SK-N-MC (cell line): Measurements from ENCODE around the gene TOMM40.

ENCODE experiments used
- EZH2 ChIP-seq: fragments of 200-600 bp; sonication (generic); IDR thresholded peaks from one replicate; pipeline ENCODE4 v1.6.1; 2017; ENCODE audit warnings: antibody characterized with exemption
- POLR2AphosphoS5 ChIP-seq: IDR thresholded peaks from 2 replicates; pipeline ENCODE4 v1.6.1; 2012; ENCODE audit warnings: mild to moderate bottlenecking, low read depth, low read length, borderline replicate concordance

DNA sequence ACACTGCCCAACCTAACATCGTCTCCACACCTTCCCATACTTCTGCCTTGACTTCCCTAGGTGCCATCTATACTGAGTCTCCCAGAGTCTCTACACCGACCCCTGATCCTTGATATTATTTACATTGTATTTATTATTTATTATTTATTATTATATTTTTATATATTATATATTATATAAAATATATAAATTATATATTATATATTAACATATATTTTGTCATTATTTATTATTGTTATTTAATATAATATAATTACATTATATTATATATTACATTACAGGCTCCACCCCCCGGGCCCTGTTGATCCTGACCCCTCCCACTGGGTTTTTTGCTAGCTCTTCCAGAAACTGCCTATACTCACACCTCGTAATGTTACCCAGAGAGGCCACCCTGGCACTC, 18.4 kb upstream of the TOMM40 start:
- TF ChIP-seq EZH2 (no peak), POLR2AphosphoS5 (no peak)
